GM18861 (cell line): Measurements from ENCODE around the gene INPP4B.

Experiments used
- ATAC-seq: cut with Tn5 transposase; IDR thresholded peaks from one replicate; pipeline ENCODE4 v1.9.1; 2021; ENCODE audit not compliant: unreplicated experiment

INPP4B gene

GRCh38 chr4:142164767-142165500 lies 681.2 kb downstream of the INPP4B start:
- no peak for ATAC-seq

GRCh38 chr4:142161086-142161485 lies 685.0 kb downstream of the INPP4B start:
- ATAC-seq, result no peak

- no peak for ATAC-seq
Measured at GRCh38 chr4:142160509-142160908, 685.6 kb downstream of the INPP4B start.

- ATAC-seq, result no peak
Measured at GRCh38 chr4:142158980-142159379, 687.1 kb downstream of the INPP4B start.

- ATAC-seq, result no peak
Measured at GRCh38 chr4:142156256-142156655, 689.8 kb downstream of the INPP4B start.

GRCh38 chr4:142155347-142155746 lies 690.8 kb downstream of the INPP4B start:
- no peak for ATAC-seq

- no peak for ATAC-seq
Measured at GRCh38 chr4:142150483-142150882, 695.6 kb downstream of the INPP4B start.

- ATAC-seq, result no peak
Measured at GRCh38 chr4:142144813-142145212, 701.3 kb downstream of the INPP4B start.

GRCh38 chr4:142142366-142143054 lies 703.6 kb downstream of the INPP4B start:
- no peak for ATAC-seq

GRCh38 chr4:142141224-142141623 lies 704.9 kb downstream of the INPP4B start:
- ATAC-seq, result no peak

GRCh38 chr4:142130666-142131065 lies 715.4 kb downstream of the INPP4B start:
- no peak for ATAC-seq

- no peak for ATAC-seq
Measured at GRCh38 chr4:142129931-142130330, 716.2 kb downstream of the INPP4B start.

GRCh38 chr4:142129473-142129872 lies 716.6 kb downstream of the INPP4B start:
- ATAC-seq, result no peak

GRCh38 chr4:142128529-142128928 lies 717.6 kb downstream of the INPP4B start:
- no peak for ATAC-seq

GRCh38 chr4:142126890-142127497 lies 719.1 kb downstream of the INPP4B start:
- no peak for ATAC-seq

- no peak for ATAC-seq
Measured at GRCh38 chr4:142124874-142125273, 721.2 kb downstream of the INPP4B start.

- ATAC-seq, result no peak
Measured at GRCh38 chr4:142121448-142122350, 724.4 kb downstream of the INPP4B start.

GRCh38 chr4:142120921-142121320 lies 725.2 kb downstream of the INPP4B start:
- ATAC-seq, result no peak

GRCh38 chr4:142112451-142112850 lies 733.6 kb downstream of the INPP4B start:
- no peak for ATAC-seq

GRCh38 chr4:142110136-142110535 lies 736.0 kb downstream of the INPP4B start:
- ATAC-seq, result no peak

- ATAC-seq, result no peak
Measured at GRCh38 chr4:142104041-142104440, 742.1 kb downstream of the INPP4B start.
